Tibial nerve (tissue), 4 donors: Measurements from ENCODE around the gene CLEC16A. TPM values are rescaled to one million over a fixed set of nuclear protein-coding genes. Genes with fewer than 3 reads are reported as not detected.

Experiments used
- DNase-seq, 2 donors: peaks; one replicate each; pipeline ENCODE4 v3.0.0-alpha.2; 2019; ENCODE audit warnings: low spot score in 2 of 2
- H3K27ac ChIP-seq, 4 donors: fragments of 200-600 bp; sonication (generic) in 3 of 4; one replicate each; pipeline ENCODE4 v1.5.1; 2017 to 2019; ENCODE audit warnings: mild to moderate bottlenecking in 1 of 4
- H3K27me3 ChIP-seq, 2 donors: fragments of 200-600 bp; sonication (generic) in 1 of 2; one replicate each; pipeline versions ENCODE4 v1.5.1 to v1.6.0; 2017 to 2019
- H3K36me3 ChIP-seq, 3 donors: fragments of 200-600 bp; sonication (generic); one replicate each; pipeline ENCODE4 v1.5.1; 2018 to 2019
- H3K4me1 ChIP-seq, 4 donors: fragments of 200-600 bp; sonication (generic) in 3 of 4; one replicate each; pipeline ENCODE4 v1.5.1; 2017 to 2019
- H3K4me3 ChIP-seq, 4 donors: fragments of 200-600 bp; sonication (generic) in 3 of 4; one replicate each; pipeline ENCODE4 v1.5.1; 2017 to 2019; ENCODE audit warnings: mild to moderate bottlenecking in 1 of 4, moderate library complexity in 1 of 4
- H3K9me3 ChIP-seq, 4 donors: fragments of 200-600 bp; sonication (generic) in 3 of 4; one replicate each; pipeline ENCODE4 v1.5.1; 2017 to 2019
- EP300 ChIP-seq, 2 donors: sonication (generic); formaldehyde crosslinking; IDR thresholded peaks; one replicate each; pipeline ENCODE4 v1.6.1; 2017; ENCODE audit warnings: antibody characterized with exemption in 2 of 2, mild to moderate bottlenecking in 1 of 2
- POLR2A ChIP-seq, 2 donors: fragments of 450-650 bp; IDR thresholded peaks; one replicate each; pipeline ENCODE4 v1.6.1; 2017; ENCODE audit warnings: antibody characterized with exemption in 2 of 2, mild to moderate bottlenecking in 2 of 2, moderate library complexity in 2 of 2
- WGBS, 2 donors: methylation state at CpG; one replicate each; pipeline ENCODE4 v1.1.5; 2018; 5-methylcytosine and 5-hydroxymethylcytosine counted together
- total RNA-seq, 4 donors: library from RNA; depleted of rRNA; stranded (reverse); fragments of >200 nt; gene quantifications; one replicate each; pipeline ENCODE4 v1.1.0, GENCODE V29; 2016
- TF ChIP-seq, protein P1 (sequence below), 5 experiments: fragments of 200-600 bp in 3 of 5; fragments of 450-650 bp in 2 of 5; sonication (generic) in 3 of 5; IDR thresholded peaks; one replicate each; pipeline ENCODE4 v1.5.1; 2016 to 2019; ENCODE audit warnings: antibody characterized with exemption in 5 of 5, mild to moderate bottlenecking in 3 of 5, moderate library complexity in 2 of 5

CLEC16A gene
- total RNA-seq, 4 donors from 2014 or later: 37.4 to 70.2 (median 55.2) TPM

DNA sequence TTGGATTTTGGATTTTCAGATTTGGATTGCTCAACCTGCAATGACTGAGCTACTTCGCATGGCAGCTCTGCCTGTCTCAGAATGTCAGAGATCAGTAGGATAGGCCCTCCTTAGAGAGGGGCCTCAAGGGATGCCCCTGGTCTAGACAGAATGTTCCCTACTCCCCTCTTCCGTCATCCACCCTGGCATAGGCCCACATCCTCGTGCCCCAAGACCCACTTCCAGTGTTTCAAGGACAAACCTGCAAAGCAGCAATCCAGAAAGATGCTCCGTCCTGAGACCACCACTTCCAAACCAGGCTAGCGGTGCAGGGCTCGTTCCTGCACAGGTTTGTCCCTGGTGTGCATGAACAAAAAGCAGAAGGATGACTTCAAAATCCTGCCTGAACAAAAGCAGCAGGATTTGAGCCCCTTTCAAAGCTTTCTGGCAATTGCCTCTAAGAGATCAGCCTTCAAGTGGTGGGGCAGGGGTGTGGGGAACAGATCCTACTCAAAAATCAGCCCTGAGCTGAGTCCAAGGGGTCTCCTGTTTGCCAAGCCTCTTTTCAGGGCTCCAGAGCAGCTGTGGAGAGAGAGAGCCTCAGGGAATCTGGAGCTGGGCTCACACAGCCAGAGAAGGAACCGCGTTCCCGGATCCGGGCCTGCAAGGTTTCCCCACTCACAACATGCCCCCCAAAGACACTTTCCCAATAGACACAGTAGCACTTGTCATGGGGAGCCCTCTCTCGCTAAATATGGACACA is 190.5 kb downstream of the CLEC16A start:
- no peak overlapping the region for H3K4me3 ChIP-seq
- 80 to 84% methylated on average over 11 of the region's 11 CpGs for WGBS, 2 donors
- H3K27me3 ChIP-seq: no peaks in the 10 kb centered on the region
- H3K4me1 ChIP-seq: peaks cover 0 to 63% (median 13%) of the 10 kb centered on the region in 4 donors
- TF ChIP-seq POLR2A (IDR thresholded peaks at IDR 0.05) (no peak), EP300 (IDR thresholded peaks at IDR 0.05) (no peak)
- TF ChIP-seq, protein P1, sequence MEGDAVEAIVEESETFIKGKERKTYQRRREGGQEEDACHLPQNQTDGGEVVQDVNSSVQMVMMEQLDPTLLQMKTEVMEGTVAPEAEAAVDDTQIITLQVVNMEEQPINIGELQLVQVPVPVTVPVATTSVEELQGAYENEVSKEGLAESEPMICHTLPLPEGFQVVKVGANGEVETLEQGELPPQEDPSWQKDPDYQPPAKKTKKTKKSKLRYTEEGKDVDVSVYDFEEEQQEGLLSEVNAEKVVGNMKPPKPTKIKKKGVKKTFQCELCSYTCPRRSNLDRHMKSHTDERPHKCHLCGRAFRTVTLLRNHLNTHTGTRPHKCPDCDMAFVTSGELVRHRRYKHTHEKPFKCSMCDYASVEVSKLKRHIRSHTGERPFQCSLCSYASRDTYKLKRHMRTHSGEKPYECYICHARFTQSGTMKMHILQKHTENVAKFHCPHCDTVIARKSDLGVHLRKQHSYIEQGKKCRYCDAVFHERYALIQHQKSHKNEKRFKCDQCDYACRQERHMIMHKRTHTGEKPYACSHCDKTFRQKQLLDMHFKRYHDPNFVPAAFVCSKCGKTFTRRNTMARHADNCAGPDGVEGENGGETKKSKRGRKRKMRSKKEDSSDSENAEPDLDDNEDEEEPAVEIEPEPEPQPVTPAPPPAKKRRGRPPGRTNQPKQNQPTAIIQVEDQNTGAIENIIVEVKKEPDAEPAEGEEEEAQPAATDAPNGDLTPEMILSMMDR (IDR thresholded peaks at IDR 0.05): no peak
- H3K9me3 ChIP-seq: no peaks in the 10 kb centered on the region
- peaks cover 0 to 22% (median 0%) of the 10 kb centered on the region in 3 donors for H3K36me3 ChIP-seq
- H3K27ac ChIP-seq: peak overlapping the region in 1 of 4 donors; percentile 43
- DNase-seq: no peak

DNA sequence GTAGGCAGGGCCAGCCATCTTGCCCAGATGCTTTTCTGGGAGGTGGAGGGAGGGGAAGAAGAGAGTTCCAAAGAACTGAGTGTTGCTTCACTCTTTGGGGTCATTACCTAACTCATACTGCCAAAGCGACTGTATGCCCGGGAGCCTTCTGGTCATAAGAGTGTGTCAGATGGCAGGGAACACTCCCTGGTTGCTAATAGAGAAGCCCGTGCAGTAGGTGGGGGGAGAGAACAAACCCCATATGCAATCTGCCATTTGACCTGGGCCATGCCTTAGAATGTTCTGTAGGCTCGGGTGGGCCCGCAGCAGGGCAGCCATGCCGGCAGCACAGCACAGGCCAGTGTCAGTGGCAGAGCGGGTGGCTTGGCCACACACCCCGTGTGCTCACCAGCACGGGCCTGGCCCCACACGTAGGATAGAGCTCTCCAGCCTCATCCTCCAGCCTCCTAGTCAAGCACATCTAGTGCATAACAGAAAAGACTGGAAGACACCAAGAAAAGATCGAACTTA is 191.2 kb downstream of the CLEC16A start:
- Histone ChIP-seq H3K27me3 (no peaks in the 10 kb centered on the region), H3K4me1 (peaks cover 0 to 67% (median 15%) of the 10 kb centered on the region in 4 donors), H3K27ac (peak overlapping the region in 1 of 4 donors; percentile 43), H3K36me3 (peaks cover 0 to 22% (median 0%) of the 10 kb centered on the region in 3 donors), H3K4me3 (no peak overlapping the region), H3K9me3 (no peaks in the 10 kb centered on the region)
- TF ChIP-seq, protein P1 (IDR thresholded peaks at IDR 0.05): no peak
- TF ChIP-seq EP300 (IDR thresholded peaks at IDR 0.05): peak in 1 of 2 donors; percentile 69
- 82 to 89% methylated on average over 11 of the region's 11 CpGs for WGBS, 2 donors
- peak in 1 of 2 donors; percentile 46 for DNase-seq

DNA sequence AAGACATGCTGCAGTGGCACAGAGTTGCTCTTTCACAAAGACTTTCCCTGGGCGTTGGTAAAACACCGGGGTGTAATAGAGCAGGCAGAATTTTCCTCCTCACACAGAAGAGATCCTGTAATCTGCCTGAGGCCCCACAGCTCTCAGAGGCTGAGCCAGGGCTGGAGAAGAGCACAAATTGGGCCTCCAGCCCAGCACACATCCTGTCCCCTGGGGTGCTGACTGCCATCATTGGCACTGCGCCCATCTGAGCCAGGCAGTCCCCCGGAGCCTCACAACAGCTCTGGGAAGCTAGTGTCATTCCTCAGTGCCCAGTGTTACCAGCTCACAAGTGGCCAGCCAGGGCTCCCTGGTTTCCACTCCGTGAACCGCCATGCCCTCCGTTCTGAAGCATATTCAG is 192.2 kb downstream of the CLEC16A start:
- Histone ChIP-seq H3K36me3 (peaks cover 0 to 18% (median 0%) of the 10 kb centered on the region in 3 donors), H3K9me3 (no peaks in the 10 kb centered on the region), H3K4me1 (peaks cover 0 to 64% (median 15%) of the 10 kb centered on the region in 4 donors), H3K27me3 (no peaks in the 10 kb centered on the region), H3K27ac (no peak overlapping the region), H3K4me3 (no peak overlapping the region)
- TF ChIP-seq POLR2A (IDR thresholded peaks at IDR 0.05) (no peak), EP300 (IDR thresholded peaks at IDR 0.05) (no peak)
- TF ChIP-seq, protein P1 (IDR thresholded peaks at IDR 0.05): no peak
- no peak for DNase-seq
- 75 to 82% methylated on average over 7 of the region's 7 CpGs for WGBS, 2 donors

DNA sequence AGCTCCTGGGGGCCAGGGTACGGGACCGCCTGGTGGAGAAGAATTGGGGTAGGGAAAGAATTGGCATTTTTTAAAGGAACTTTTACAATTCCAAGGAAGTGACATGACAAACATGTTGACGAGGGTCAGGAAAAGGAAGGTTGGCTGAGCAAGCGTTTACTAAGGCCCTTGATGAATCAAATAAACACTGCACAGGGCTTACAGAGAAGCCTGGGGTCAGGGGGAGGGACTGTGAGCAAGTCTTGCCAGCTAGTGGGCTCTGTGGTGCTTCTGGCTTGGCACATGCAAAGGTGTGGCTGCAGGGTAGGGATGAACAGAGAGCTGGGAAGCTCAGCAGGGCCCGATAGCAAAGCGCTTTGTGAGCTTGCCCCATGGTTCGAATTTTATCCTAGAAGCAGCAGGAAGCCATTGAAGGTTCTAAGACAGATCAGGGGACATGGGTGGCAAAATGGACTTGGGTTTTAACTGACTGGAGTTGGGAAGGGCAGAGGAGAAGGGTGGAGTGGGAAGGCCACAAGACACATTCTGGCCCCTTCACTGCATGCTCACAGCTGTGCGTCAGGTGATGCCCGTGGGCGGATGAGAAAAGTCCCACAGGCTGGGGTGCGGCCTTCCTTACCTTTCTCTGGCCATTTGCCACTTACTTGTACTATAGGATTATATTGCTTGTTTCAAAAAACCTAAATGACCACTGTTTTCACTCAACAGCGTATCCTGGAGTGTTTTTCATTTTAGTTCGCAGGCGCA is 193.8 kb downstream of the CLEC16A start:
- H3K27ac ChIP-seq: peak overlapping the region in 2 of 4 donors; percentile 70 to 75
- H3K4me3 ChIP-seq: no peak overlapping the region
- no peaks in the 10 kb centered on the region for H3K9me3 ChIP-seq
- H3K36me3 ChIP-seq: peaks cover 0 to 18% (median 0%) of the 10 kb centered on the region in 3 donors
- H3K4me1 ChIP-seq: peaks cover 0 to 56% (median 14%) of the 10 kb centered on the region in 4 donors
- DNase-seq: no peak
- no peaks in the 10 kb centered on the region for H3K27me3 ChIP-seq
- no peak for TF ChIP-seq POLR2A (IDR thresholded peaks at IDR 0.05)
- TF ChIP-seq EP300 (IDR thresholded peaks at IDR 0.05): no peak
- TF ChIP-seq, protein P1 (IDR thresholded peaks at IDR 0.05): no peak
- 93 to 94% methylated on average over 14 of the region's 14 CpGs for WGBS, 2 donors
